ENCODE data around the gene PRDM16. TPM values are rescaled to one million over a fixed set of nuclear protein-coding genes. Genes with fewer than 3 reads are reported as not detected.

Gene PRDM16
- total and polyA plus RNA-seq, 2 of the 4 experiments (the other 2 are of a cell fraction) = 0.02 TPM; not detected in 1

DNA sequence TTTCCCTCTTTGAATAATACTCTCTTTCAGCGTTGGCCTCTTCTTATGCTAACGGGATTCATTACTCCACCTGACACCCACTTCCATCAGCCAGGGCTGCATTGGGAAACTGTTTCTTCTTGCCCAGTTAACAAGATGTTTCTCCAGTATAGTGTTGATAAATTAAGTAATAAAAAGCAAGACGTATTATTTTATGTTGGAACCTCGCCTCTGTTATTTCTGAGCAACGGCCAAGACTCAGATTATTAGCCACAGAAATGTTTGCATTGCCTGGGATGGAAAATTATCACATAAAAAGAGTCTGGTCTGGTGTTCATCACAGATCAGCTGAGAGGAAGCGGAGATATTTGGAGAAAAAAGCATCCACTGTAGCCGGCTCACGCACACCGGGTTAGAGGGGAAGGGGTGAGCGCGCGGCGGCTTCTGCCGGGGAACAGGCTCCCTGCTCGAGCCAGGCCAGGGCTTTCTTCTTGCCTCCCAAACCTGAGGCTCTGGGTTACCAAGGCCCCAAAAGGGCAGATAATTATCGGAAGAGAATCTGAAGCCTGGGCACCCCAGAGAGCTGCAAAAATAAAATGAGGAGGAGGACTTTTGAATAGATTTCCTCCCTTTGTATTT, 189.5 kb downstream of the PRDM16 start:
- H2BK5ac ChIP-seq (ENCODE audit: low read depth, low read length, poor library complexity, severe bottlenecking) = no peak overlapping the region
- H2AK9ac ChIP-seq (replicated peaks; ENCODE audit: low read depth, low read length, poor library complexity) = no peak overlapping the region
- intact Hi-C loops (cut with micrococcal nuclease) = no loop called here
- no TSS peak for BruUV-seq (replicated peaks)
- no peak overlapping the region for H4K91ac ChIP-seq (ENCODE audit: insufficient read depth, low read depth, low read length)
- no peak overlapping the region for H3K4me3 ChIP-seq (ENCODE audit: insufficient read depth, low read depth, low read length)
- ChIA-PET POLR2A (ENCODE audit: unreplicated experiment) (no interaction called here), CTCF (no interaction called here)
- H3K14ac ChIP-seq (replicated peaks; ENCODE audit: low read depth, low read length) = no peak overlapping the region
- no peaks in the 10 kb centered on the region for H3K4me1 ChIP-seq (ENCODE audit: control insufficient read depth, insufficient read depth, low read length)
- H3K36me3 ChIP-seq (ENCODE audit: control insufficient read depth, insufficient read depth, low read length) = no peaks in the 10 kb centered on the region
- H3K23ac ChIP-seq (ENCODE audit: low read depth, low read length) = no peak overlapping the region
- DNase-seq = no peak
- no peaks in the 10 kb centered on the region for H3K27me3 ChIP-seq (ENCODE audit: control insufficient read depth, insufficient read depth, low read length)
- H3K79me1 ChIP-seq (ENCODE audit: low read depth in 1 of 2, low read length in 2 of 2) = no peaks in the 10 kb centered on the region
- H2AK5ac ChIP-seq (ENCODE audit: low read depth, low read length) = no peak overlapping the region
- H3K9me3 ChIP-seq (ENCODE audit: control insufficient read depth, insufficient read depth, low read length) = peaks cover 13% of the 10 kb centered on the region
- no peak for TF ChIP-seq POLR2A (IDR thresholded peaks at IDR 0.05; ENCODE audit: low read depth, low read length)
- TF ChIP-seq, protein P1, sequence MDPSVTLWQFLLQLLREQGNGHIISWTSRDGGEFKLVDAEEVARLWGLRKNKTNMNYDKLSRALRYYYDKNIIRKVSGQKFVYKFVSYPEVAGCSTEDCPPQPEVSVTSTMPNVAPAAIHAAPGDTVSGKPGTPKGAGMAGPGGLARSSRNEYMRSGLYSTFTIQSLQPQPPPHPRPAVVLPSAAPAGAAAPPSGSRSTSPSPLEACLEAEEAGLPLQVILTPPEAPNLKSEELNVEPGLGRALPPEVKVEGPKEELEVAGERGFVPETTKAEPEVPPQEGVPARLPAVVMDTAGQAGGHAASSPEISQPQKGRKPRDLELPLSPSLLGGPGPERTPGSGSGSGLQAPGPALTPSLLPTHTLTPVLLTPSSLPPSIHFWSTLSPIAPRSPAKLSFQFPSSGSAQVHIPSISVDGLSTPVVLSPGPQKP (IDR thresholded peaks at IDR 0.05; ENCODE audit: borderline replicate concordance, low read depth, low read length) = no peak
- TF ChIP-seq NFE2L2 (IDR thresholded peaks at IDR 0.05; ENCODE audit: low read depth, low read length) = no peak
- TF ChIP-seq MAFK (IDR thresholded peaks at IDR 0.05; ENCODE audit: low read depth, low read length) = no peak
- TF ChIP-seq RAD21 (IDR thresholded peaks at IDR 0.05; ENCODE audit: low read length) = no peak
- H3K27ac ChIP-seq (ENCODE audit: insufficient read depth, low read length) = no peak overlapping the region
- no peak overlapping the region for H2BK20ac ChIP-seq (ENCODE audit: low read depth, low read length)
- H3K18ac ChIP-seq (ENCODE audit: low read depth, low read length) = no peak overlapping the region
- no peaks in the 10 kb centered on the region for H4K20me1 ChIP-seq (ENCODE audit: insufficient read depth, low read length)
- 42% methylated on average over 10 of the region's 16 CpGs; no CpG with 5 or more reads in 1 of the 2 experiments for WGBS, 2 experiments (ENCODE audit: extremely low coverage in 2 of 2, insufficient read length in 1 of 2)
- no peak overlapping the region for H4K8ac ChIP-seq (ENCODE audit: low read depth in 2 of 2, low read length in 2 of 2)
- H3K9ac ChIP-seq (ENCODE audit: low read depth, low read length) = no peak overlapping the region
- no peak overlapping the region for H2BK120ac ChIP-seq (ENCODE audit: low read depth, low read length)
- H4K5ac ChIP-seq (ENCODE audit: low read depth, low read length) = no peak overlapping the region
- no peak overlapping the region for H2BK15ac ChIP-seq (ENCODE audit: low read depth, low read length)
- in situ Hi-C loops (cut with MboI; ENCODE audit: low sequenced_read_pairs) = no loop called here
- H2AFZ ChIP-seq (replicated peaks; ENCODE audit: low read length, poor library complexity) = no peak overlapping the region
- no peak overlapping the region for H3K56ac ChIP-seq (ENCODE audit: extremely low read depth, insufficient read depth, low read length)
- H3K4ac ChIP-seq (ENCODE audit: low read depth, low read length) = no peak overlapping the region
- no peak overlapping the region for H3K4me2 ChIP-seq (ENCODE audit: low read depth, low read length)
- no peaks in the 10 kb centered on the region for H3K9me1 ChIP-seq (ENCODE audit: insufficient read depth, low read length)
- dilution Hi-C loops (cut with HindIII; ENCODE audit: low sequenced_read_pairs, unreplicated experiment) = no loop called here
- ATAC-seq (ENCODE audit: low read depth) = no peak
